SK-N-MC (cell line): ENCODE data around the gene PHF12.

ENCODE experiments used
- EZH2 ChIP-seq: fragments of 200-600 bp; sonication (generic); IDR thresholded peaks from one replicate; pipeline ENCODE4 v1.6.1; 2017; ENCODE audit warnings: antibody characterized with exemption
- FOXP2 ChIP-seq: optimal IDR thresholded peaks from 2 replicates; pipeline ENCODE3; 2011; ENCODE audit warnings: mild to moderate bottlenecking, moderate library complexity; ENCODE audit not compliant: insufficient read depth; ENCODE audit errors: extremely low read length, control extremely low read depth
- POLR2AphosphoS5 ChIP-seq: IDR thresholded peaks from 2 replicates; pipeline ENCODE4 v1.6.1; 2012; ENCODE audit warnings: mild to moderate bottlenecking, low read depth, low read length, borderline replicate concordance

DNA sequence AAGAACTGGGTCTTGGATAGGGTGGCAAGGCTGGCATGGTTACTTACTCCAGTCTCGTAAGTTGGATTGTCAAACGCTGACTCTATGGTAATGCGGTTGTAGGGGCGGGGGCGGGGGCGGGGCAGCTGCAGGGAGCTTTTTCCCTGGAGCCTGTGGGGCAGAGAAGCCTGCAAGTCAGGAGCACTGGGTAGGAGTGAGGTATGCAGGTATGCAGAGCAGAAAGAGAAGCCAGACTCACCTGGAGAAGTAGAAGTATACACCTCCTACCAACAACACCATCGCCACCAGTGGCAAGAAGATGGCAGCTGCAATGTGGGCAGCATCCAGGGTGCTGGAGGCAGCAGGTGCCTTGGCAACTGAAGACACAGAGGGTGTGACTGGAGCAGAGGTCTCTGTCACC is 4.8 kb upstream of the PHF12 start:
- no peak for TF ChIP-seq POLR2AphosphoS5
- no peak for TF ChIP-seq EZH2
- TF ChIP-seq FOXP2: no peak
